Measurements from ENCODE around the gene PAF1.

PAF1 gene

DNA sequence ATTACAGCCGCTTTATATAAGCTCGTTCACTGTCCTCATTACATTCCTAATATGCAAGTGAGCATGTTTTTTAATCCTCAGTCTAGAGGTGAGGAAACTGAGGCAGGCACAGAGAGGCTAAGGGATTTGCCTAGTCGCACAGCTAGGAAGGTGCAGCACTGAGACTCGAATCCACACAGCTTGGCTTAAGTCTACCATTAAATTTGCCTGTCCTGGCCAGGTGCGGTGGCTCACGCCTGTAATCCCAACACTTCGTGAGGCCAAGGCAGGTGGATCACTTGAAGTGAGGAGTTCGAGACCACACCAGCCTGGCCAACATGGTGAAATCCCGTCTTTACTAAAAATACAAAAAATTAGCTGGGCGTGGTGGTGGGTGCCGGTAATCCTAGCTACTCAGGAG, 36.8 kb upstream of the PAF1 start:
- Histone ChIP-seq H4K20me1 (ENCODE audit: insufficient read depth, low read length) (no peaks in the 10 kb centered on the region), H3K9me3 (replicated peaks; ENCODE audit: insufficient read depth, low read length) (no peaks in the 10 kb centered on the region), H3K9ac (ENCODE audit: low read length) (no peak overlapping the region), H3K9me2 (replicated peaks; ENCODE audit: insufficient read depth, low read length) (no peaks in the 10 kb centered on the region), H3K79me2 (ENCODE audit: low read length) (no peaks in the 10 kb centered on the region), H3K27me3 (replicated peaks; ENCODE audit: insufficient read depth, low read length) (peaks cover 4% of the 10 kb centered on the region; the same call in 1 of the 2 replicates), H3K4me3 (ENCODE audit: low read length) (no peak overlapping the region), H2AFZ (ENCODE audit: low read length) (no peak overlapping the region), H3K36me3 (replicated peaks; ENCODE audit: insufficient read depth, low read length) (no peaks in the 10 kb centered on the region), H3K4me1 (ENCODE audit: low read length) (peaks cover 21% of the 10 kb centered on the region), H3K27ac (ENCODE audit: low read length) (no peak overlapping the region), H3K4me2 (ENCODE audit: low read depth, low read length) (no peak overlapping the region), H3F3A (ENCODE audit: insufficient read depth, low read length) (peaks cover 23% of the 10 kb centered on the region)
- no peak for DNase-seq
- TF ChIP-seq, protein P1, sequence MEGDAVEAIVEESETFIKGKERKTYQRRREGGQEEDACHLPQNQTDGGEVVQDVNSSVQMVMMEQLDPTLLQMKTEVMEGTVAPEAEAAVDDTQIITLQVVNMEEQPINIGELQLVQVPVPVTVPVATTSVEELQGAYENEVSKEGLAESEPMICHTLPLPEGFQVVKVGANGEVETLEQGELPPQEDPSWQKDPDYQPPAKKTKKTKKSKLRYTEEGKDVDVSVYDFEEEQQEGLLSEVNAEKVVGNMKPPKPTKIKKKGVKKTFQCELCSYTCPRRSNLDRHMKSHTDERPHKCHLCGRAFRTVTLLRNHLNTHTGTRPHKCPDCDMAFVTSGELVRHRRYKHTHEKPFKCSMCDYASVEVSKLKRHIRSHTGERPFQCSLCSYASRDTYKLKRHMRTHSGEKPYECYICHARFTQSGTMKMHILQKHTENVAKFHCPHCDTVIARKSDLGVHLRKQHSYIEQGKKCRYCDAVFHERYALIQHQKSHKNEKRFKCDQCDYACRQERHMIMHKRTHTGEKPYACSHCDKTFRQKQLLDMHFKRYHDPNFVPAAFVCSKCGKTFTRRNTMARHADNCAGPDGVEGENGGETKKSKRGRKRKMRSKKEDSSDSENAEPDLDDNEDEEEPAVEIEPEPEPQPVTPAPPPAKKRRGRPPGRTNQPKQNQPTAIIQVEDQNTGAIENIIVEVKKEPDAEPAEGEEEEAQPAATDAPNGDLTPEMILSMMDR (IDR thresholded peaks at IDR 0.05; ENCODE audit: low read length), result no peak
- TF ChIP-seq EZH2phosphoT487 (IDR thresholded peaks at IDR 0.05; ENCODE audit: low read length), result no peak
- TF ChIP-seq EZH2 (optimal IDR thresholded peaks at IDR 0.05; ENCODE audit: low read depth, low read length), result no peak

GRCh38 chr19:39426170-39426569, 35.3 kb upstream of the PAF1 start:
- peaks cover 9% of the 10 kb centered on the region for H3F3A ChIP-seq (ENCODE audit: insufficient read depth, low read length)
- no peaks in the 10 kb centered on the region for H3K9me2 ChIP-seq (replicated peaks; ENCODE audit: insufficient read depth, low read length)
- no peak overlapping the region for H3K9ac ChIP-seq (ENCODE audit: low read length)
- no peak overlapping the region for H3K27ac ChIP-seq (ENCODE audit: low read length)
- no peaks in the 10 kb centered on the region for H4K20me1 ChIP-seq (ENCODE audit: insufficient read depth, low read length)
- TF ChIP-seq, protein P1 (IDR thresholded peaks at IDR 0.05; ENCODE audit: low read length), result no peak
- TF ChIP-seq EZH2 (optimal IDR thresholded peaks at IDR 0.05; ENCODE audit: low read depth, low read length) (no peak), EZH2phosphoT487 (IDR thresholded peaks at IDR 0.05; ENCODE audit: low read length) (no peak)
- DNase-seq, result no peak
- no peaks in the 10 kb centered on the region for H3K79me2 ChIP-seq (ENCODE audit: low read length)
- H3K27me3 ChIP-seq (replicated peaks; ENCODE audit: insufficient read depth, low read length), result peaks cover 4% of the 10 kb centered on the region; the same call in 1 of the 2 replicates
- no peak overlapping the region for H2AFZ ChIP-seq (ENCODE audit: low read length)
- no peak overlapping the region for H3K4me3 ChIP-seq (ENCODE audit: low read length)
- peaks cover 8% of the 10 kb centered on the region for H3K4me1 ChIP-seq (ENCODE audit: low read length)
- H3K4me2 ChIP-seq (ENCODE audit: low read depth, low read length), result no peak overlapping the region
- no peaks in the 10 kb centered on the region for H3K9me3 ChIP-seq (replicated peaks; ENCODE audit: insufficient read depth, low read length)
- H3K36me3 ChIP-seq (replicated peaks; ENCODE audit: insufficient read depth, low read length), result no peaks in the 10 kb centered on the region

- H2AFZ ChIP-seq (ENCODE audit: low read length), result no peak overlapping the region
- peaks cover 4% of the 10 kb centered on the region; the same call in 1 of the 2 replicates for H3K4me1 ChIP-seq (ENCODE audit: low read length)
- H3K9ac ChIP-seq (ENCODE audit: low read length), result no peak overlapping the region
- no peaks in the 10 kb centered on the region for H3K9me2 ChIP-seq (replicated peaks; ENCODE audit: insufficient read depth, low read length)
- H3F3A ChIP-seq (ENCODE audit: insufficient read depth, low read length), result peaks cover 5% of the 10 kb centered on the region
- no peak for DNase-seq
- no peaks in the 10 kb centered on the region for H4K20me1 ChIP-seq (ENCODE audit: insufficient read depth, low read length)
- H3K79me2 ChIP-seq (ENCODE audit: low read length), result no peaks in the 10 kb centered on the region
- no peaks in the 10 kb centered on the region for H3K36me3 ChIP-seq (replicated peaks; ENCODE audit: insufficient read depth, low read length)
- TF ChIP-seq, protein P1 (IDR thresholded peaks at IDR 0.05; ENCODE audit: low read length), result no peak
- TF ChIP-seq EZH2 (optimal IDR thresholded peaks at IDR 0.05; ENCODE audit: low read depth, low read length) (no peak), EZH2phosphoT487 (IDR thresholded peaks at IDR 0.05; ENCODE audit: low read length) (no peak)
- H3K4me3 ChIP-seq (ENCODE audit: low read length), result no peak overlapping the region
- H3K4me2 ChIP-seq (ENCODE audit: low read depth, low read length), result no peak overlapping the region
- no peak overlapping the region for H3K27ac ChIP-seq (ENCODE audit: low read length)
- peaks cover 4% of the 10 kb centered on the region; the same call in 1 of the 2 replicates for H3K27me3 ChIP-seq (replicated peaks; ENCODE audit: insufficient read depth, low read length)
- no peaks in the 10 kb centered on the region for H3K9me3 ChIP-seq (replicated peaks; ENCODE audit: insufficient read depth, low read length)
Observed at GRCh38 chr19:39425744-39426143, 34.8 kb upstream of the PAF1 start.

All from MM.1S (cell line).